Lung (tissue), 12 donors: ENCODE results near the gene NFATC1. TPM values are rescaled to one million over a fixed set of nuclear protein-coding genes. Genes with fewer than 3 reads are reported as not detected.

ENCODE experiments used
- ATAC-seq: fragments of 200-7000 bp; cut with Tn5 transposase; one replicate; pipeline ENCODE4 v1.9.1; 2020; ENCODE audit warnings: moderate number of reproducible peaks; ENCODE audit not compliant: insufficient read depth, low FRiP score
- DNase-seq, 3 donors: peaks; one replicate each; pipeline ENCODE4 v3.0.0-alpha.2; 2013 to 2017
- H3K27ac ChIP-seq, 2 donors: one replicate each; pipeline ENCODE4 v1.5.1; 2013; ENCODE audit warnings: mild to moderate bottlenecking in 2 of 2, moderate library complexity in 2 of 2, control low read depth in 1 of 2, inconsistent platforms in 1 of 2, low read depth in 1 of 2, low read length in 1 of 2
- H3K27me3 ChIP-seq, 3 donors: one replicate each; pipeline ENCODE4 v1.5.1; 2013; ENCODE audit warnings: low read length in 2 of 3; ENCODE audit not compliant: control insufficient read depth in 3 of 3, insufficient read depth in 3 of 3
- H3K36me3 ChIP-seq, 4 donors: one replicate each; pipeline ENCODE4 v1.5.1; 2013; ENCODE audit warnings: low read length in 4 of 4, mild to moderate bottlenecking in 1 of 4, moderate library complexity in 1 of 4; ENCODE audit not compliant: control insufficient read depth in 4 of 4, insufficient read depth in 4 of 4
- H3K4me1 ChIP-seq, 5 donors: one replicate each; pipeline ENCODE4 v1.5.1; 2013; ENCODE audit warnings: low read length in 5 of 5, mild to moderate bottlenecking in 2 of 5, moderate library complexity in 1 of 5; ENCODE audit not compliant: control insufficient read depth in 5 of 5, insufficient read depth in 5 of 5
- H3K4me3 ChIP-seq: one replicate; pipeline ENCODE4 v1.5.1; 2013; ENCODE audit warnings: mild to moderate bottlenecking, control low read depth, moderate library complexity
- H3K9ac ChIP-seq, 2 donors: one replicate each; pipeline ENCODE4 v1.5.1; 2013; ENCODE audit warnings: low read length in 2 of 2, control low read depth in 1 of 2; ENCODE audit not compliant: insufficient read depth in 1 of 2
- H3K9me3 ChIP-seq, 4 donors: one replicate each; pipeline ENCODE4 v1.5.1; 2013; ENCODE audit warnings: low read length in 3 of 4, mild to moderate bottlenecking in 1 of 4, moderate library complexity in 1 of 4; ENCODE audit not compliant: control insufficient read depth in 4 of 4, insufficient read depth in 3 of 4
- WGBS, 2 donors: extraction: QIAGEN DNeasy Blood & Tissue Kit; methylation state at CpG; one replicate each; pipeline ENCODE4 v1.1.7; 2013; 5-methylcytosine and 5-hydroxymethylcytosine counted together
- polyA plus RNA-seq, 2 donors: library from polyadenylated mRNA; stranded (reverse); fragments of 200-250 nt; gene quantifications; one replicate each; pipeline ENCODE4 v1.2.1, GENCODE V29; 2013
- total RNA-seq, 2 donors: library from RNA; depleted of rRNA in 1 of 2; stranded (reverse); fragments of >200 nt in 1 of 2; gene quantifications; one replicate each; pipeline ENCODE4 v1.2.1, GENCODE V29; 2014 to 2021
- TF ChIP-seq, protein P1 (sequence below): IDR thresholded peaks from 2 replicates; pipeline ENCODE4 v1.5.1; 2012; ENCODE audit warnings: mild to moderate bottlenecking; ENCODE audit errors: control extremely low read depth, extremely low read depth
- donor health status: control.
- donor health status: control.
- donor health status: Bipolar disorder and iron deficiency.
- donor health status: healthy.
- donor health status: DM: yes; HTN: yes; CAD: no.

Gene NFATC1
- total and polyA plus RNA-seq, 4 donors, result 8.6 to 25.5 (median 12.9) TPM

GRCh38 chr18:79432376-79433120, 36.8 kb downstream of the NFATC1 start:
- Histone ChIP-seq H3K4me3 (no peak overlapping the region), H3K27me3 (no peaks in the 10 kb centered on the region), H3K4me1 (no peaks in the 10 kb centered on the region), H3K36me3 (peaks cover 0 to 15% (median 0%) of the 10 kb centered on the region in 4 donors), H3K9me3 (no peaks in the 10 kb centered on the region), H3K27ac (no peak overlapping the region), H3K9ac (no peak overlapping the region)
- no peak for ATAC-seq
- no peak for DNase-seq
- 96% methylated on average over 33 of the region's 33 CpGs for WGBS, 2 donors
- TF ChIP-seq, protein P1, sequence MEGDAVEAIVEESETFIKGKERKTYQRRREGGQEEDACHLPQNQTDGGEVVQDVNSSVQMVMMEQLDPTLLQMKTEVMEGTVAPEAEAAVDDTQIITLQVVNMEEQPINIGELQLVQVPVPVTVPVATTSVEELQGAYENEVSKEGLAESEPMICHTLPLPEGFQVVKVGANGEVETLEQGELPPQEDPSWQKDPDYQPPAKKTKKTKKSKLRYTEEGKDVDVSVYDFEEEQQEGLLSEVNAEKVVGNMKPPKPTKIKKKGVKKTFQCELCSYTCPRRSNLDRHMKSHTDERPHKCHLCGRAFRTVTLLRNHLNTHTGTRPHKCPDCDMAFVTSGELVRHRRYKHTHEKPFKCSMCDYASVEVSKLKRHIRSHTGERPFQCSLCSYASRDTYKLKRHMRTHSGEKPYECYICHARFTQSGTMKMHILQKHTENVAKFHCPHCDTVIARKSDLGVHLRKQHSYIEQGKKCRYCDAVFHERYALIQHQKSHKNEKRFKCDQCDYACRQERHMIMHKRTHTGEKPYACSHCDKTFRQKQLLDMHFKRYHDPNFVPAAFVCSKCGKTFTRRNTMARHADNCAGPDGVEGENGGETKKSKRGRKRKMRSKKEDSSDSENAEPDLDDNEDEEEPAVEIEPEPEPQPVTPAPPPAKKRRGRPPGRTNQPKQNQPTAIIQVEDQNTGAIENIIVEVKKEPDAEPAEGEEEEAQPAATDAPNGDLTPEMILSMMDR, result no peak

DNA sequence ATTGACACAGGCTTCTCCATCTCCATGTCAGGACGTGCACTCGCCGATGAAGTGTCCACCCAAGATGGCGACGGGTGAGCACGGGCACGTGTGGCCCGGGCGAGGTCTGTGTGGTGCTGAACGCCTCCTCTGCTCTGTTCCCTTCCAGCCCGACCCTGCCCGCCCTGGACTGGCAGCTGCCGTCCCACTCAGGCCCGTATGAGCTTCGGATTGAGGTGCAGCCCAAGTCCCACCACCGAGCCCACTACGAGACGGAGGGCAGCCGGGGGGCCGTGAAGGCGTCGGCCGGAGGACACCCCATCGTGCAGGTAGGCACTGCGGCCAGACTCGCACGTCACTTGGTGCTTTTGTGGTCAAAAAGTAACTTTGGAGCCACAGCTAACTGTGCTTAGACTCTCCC, 37.7 kb downstream of the NFATC1 start:
- 97 to 98% methylated on average over 27 of the region's 27 CpGs for WGBS, 2 donors
- H3K4me1 ChIP-seq, result no peaks in the 10 kb centered on the region
- H3K4me3 ChIP-seq, result no peak overlapping the region
- TF ChIP-seq, protein P1, result no peak
- H3K9ac ChIP-seq, result no peak overlapping the region
- no peak overlapping the region for H3K27ac ChIP-seq
- no peaks in the 10 kb centered on the region for H3K9me3 ChIP-seq
- no peak for DNase-seq
- H3K36me3 ChIP-seq, result peaks cover 0 to 17% (median 0%) of the 10 kb centered on the region in 4 donors
- ATAC-seq, result no peak
- no peaks in the 10 kb centered on the region for H3K27me3 ChIP-seq

GRCh38 chr18:79434607-79435401, 39.1 kb downstream of the NFATC1 start:
- ATAC-seq, result no peak
- H3K27ac ChIP-seq, result no peak overlapping the region
- no peaks in the 10 kb centered on the region for H3K27me3 ChIP-seq
- TF ChIP-seq, protein P1, result no peak
- H3K9ac ChIP-seq, result no peak overlapping the region
- H3K4me3 ChIP-seq, result no peak overlapping the region
- DNase-seq, result no peak
- WGBS, 2 donors, result 90 to 92% methylated on average over 31 of the region's 31 CpGs
- peaks cover 0 to 21% (median 0%) of the 10 kb centered on the region in 4 donors for H3K36me3 ChIP-seq
- no peaks in the 10 kb centered on the region for H3K9me3 ChIP-seq
- no peaks in the 10 kb centered on the region for H3K4me1 ChIP-seq
